Activated CD4-positive, alpha-beta T cell treated with anti-CD3 and anti-CD28 coated beads for 48 hours (primary cell): ENCODE measurements around the gene TXK.

Source experiments
- DNase-seq: peaks from one replicate; pipeline ENCODE4 v3.0.0-alpha.2; 2020

Gene TXK

DNA sequence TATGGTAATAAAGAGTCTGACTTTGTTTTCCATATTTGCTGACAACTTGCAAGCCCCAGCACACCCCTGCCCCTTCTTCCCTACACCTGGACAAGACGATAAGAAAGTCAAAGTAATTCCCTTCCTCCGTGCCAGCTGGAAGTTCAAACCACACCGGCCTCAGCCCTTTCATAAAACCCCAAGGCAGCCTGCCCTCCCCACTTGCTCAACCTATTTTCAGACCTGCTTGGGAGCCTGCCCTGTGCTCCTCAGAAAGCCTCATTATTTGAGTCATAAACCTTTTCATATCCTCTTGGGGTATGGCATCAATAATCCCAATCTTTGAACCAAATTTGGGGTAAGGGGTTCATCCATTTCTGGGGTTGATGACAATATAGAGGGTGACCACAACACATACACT, 88.0 kb downstream of the TXK start:
- DNase-seq = peak; percentile 19

DNA sequence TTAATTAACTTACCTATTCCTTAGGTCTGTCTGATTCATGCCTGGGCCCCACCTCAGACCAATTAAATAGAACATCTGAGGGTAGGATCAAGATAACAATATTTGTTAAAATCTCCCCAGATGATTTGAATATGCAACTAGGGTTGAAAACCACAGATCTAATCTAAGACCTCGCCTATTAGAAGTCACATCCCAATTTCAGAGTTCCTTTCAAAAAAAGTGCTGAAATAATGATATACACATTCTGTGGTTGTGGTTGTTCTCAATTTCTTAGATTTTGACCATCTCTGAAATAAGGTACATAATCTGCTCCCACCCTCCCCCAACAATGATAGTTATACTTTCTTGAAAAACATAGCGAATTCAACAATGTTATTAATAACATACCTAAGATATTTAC, 89.8 kb downstream of the TXK start:
- no peak for DNase-seq

- DNase-seq = no peak
These were observed 90.5 kb downstream of the TXK start for GRCh38 chr4:48043504-48043903.

- DNase-seq = no peak
These were observed 91.0 kb downstream of the TXK start for GRCh38 chr4:48042979-48043461.

DNA sequence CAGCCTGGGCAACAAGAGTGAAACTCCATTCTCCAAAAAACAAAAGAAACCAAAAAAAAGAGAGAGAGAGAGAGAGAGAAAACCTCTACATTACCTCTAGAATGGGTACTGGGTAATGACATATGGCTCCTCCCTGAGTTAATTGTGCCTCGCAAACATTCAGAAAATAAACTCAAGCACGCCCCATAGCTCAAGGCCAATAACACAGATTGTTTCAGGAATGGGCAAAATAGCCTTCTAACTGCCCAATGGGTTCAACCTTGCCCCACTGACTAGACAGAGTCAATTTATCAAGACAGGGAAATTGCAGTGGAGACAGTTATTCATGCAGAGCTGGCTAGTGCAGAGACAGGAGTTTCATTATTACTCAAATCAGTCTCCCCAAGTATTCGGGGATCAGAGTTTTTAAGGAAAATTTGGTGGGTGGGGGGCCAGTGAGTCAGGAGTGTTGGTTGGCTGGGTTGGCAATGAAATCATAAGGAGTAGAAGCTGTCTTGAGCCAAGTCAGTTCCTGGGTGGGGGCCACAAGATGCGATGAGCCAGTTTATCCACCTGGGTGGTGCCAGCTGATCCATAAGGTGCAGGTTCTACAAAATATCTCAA, 92.4 kb downstream of the TXK start:
- DNase-seq = peak; percentile 58

DNA sequence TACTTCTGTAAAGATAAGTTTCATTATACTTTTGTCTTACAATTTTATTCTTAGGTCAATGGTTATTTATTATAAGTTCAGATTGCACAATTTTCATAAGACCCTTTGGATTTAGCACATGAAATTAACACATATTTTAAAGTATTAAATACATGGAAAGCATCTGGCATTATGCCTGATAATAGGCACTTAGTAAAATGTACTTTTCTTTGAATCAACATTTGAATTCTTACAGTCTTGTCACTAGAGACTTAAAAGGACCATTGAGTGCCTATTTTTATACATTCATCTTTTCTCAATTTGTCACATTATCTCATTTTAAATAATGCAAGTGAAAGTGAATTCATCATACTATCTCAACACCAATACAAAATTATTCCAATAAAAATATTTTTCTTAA, 94.5 kb downstream of the TXK start:
- DNase-seq = no peak

GRCh38 chr4:48038666-48039065, 95.4 kb downstream of the TXK start:
- no peak for DNase-seq

DNA sequence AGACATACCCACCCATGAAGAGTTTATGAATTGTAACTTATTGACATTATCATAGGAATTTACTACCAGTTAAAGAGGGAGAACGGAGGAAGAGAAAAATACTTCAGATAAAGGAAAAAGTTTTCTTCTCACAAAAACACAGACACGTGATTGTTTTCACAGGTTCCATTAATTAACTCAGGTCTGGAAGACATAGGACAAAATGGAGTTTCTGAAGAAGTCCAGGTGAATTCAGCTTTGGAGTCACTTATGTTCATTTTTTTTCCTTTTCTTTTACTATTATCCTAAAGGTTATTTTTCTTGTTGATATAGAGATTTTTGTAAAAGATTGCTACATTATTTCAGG, 97.0 kb downstream of the TXK start:
- DNase-seq = no peak

GRCh38 chr4:48035952-48036351, 98.1 kb downstream of the TXK start:
- DNase-seq = no peak

DNA sequence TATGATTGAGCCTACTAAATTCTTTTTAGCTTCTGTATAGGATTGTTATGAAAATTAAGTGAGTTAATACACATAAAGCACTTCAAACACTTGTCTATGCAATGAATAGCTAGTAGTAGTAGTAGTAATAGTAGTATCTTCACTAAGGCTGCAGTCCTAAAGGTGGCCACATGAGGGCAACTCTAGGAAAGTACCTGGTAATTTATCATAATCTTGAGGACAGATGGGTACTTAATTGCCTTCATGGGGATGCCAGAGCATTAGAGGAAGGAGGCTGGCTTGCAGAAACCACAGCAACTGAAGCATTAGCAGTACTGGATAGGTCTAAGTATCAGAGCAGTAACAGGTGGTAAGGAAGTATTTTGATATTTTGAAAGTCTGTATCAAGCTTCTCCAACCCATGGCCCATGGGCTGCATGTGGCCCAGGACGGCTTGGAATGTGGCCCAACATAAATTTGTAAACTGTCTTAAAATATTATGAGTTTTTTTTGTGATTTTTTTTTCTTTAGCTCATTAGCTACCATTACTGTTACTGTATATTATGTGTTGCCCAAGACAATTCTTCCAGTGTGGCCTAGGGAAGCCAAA, 100.1 kb downstream of the TXK start:
- peak; percentile 77 for DNase-seq

DNA sequence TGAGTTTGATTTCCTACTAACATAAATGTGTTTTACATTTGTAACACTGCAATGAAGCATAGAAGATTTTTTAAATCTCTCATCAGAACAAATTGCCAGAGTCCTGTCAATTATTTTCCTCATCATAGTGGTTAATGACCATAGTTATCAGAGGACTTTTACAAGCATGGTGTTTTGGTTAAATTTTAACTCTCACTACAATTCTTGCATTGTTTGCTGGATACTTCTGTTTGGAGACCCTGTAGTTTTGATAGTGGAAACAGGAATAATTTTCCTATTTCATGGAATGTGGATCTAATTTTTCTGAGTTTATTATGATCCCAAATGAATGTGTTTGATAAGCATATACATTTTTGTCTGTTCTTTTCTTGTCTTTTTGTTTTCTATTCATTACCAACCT, 100.6 kb downstream of the TXK start:
- DNase-seq = no peak

DNA sequence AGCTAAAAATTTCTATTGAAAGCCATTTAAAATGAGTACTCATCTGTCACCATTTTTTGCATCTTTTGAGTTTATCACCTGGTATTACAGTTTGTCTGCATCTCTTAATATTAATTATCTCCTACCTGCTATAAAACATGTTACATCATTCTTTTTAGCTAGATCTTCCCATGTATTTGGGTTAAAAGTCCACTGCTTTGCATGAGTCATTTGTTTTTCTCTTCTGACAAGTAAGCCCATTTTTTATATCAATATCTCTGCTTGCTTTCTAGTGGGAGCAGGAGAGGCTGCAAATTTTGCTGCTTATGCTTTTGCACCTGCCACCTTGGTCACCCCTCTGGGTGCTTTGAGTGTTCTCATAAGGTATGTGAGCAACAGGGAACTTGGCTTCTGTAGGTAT, 101.3 kb downstream of the TXK start:
- no peak for DNase-seq

GRCh38 chr4:48031802-48032525, 102.1 kb downstream of the TXK start:
- no peak for DNase-seq

GRCh38 chr4:48030470-48030869, 103.6 kb downstream of the TXK start:
- no peak for DNase-seq

GRCh38 chr4:48028696-48029095, 105.4 kb downstream of the TXK start:
- no peak for DNase-seq

GRCh38 chr4:48027653-48028052, 106.4 kb downstream of the TXK start:
- DNase-seq = no peak

DNA sequence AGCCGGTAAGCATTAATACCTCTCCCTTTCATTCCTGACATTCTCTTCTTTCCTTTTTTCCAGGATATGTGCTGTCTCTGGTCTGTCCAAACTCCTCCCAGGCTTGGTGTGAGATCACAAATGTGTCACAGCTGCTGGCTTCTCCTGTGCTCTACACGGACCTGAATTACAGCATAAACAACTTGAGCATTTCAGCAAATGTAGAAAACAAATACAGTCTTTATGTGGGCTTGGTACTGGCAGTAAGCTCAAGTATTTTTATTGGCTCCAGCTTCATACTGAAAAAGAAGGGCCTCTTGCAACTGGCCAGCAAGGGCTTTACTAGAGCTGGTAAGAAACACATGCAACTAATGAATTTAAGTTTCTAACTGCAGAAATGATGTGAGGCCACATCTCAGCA, 109.0 kb downstream of the TXK start:
- DNase-seq = no peak

DNA sequence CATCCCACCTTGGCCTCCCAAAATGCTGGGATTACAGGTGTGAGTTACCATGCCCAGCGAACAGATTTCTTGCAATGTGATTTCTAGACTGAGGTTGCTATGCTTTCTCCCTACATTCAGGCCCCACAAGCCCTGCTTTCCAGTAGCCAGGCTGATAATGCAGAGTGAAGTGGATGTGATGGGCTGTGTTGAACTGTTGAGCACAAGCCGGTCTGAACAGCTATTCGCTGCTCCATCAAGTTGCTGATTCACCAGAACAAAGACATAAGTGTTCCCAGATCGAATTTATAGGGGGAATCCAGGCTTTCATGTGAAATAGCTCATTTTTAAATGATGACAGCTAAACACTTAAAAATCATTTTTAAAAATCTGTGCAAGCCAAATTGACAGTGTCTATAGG, 109.5 kb downstream of the TXK start:
- DNase-seq = no peak

- DNase-seq = no peak
These were observed 111.8 kb downstream of the TXK start for GRCh38 chr4:48022192-48022799.

GRCh38 chr4:48021100-48021499, 113.0 kb downstream of the TXK start:
- DNase-seq = no peak

DNA sequence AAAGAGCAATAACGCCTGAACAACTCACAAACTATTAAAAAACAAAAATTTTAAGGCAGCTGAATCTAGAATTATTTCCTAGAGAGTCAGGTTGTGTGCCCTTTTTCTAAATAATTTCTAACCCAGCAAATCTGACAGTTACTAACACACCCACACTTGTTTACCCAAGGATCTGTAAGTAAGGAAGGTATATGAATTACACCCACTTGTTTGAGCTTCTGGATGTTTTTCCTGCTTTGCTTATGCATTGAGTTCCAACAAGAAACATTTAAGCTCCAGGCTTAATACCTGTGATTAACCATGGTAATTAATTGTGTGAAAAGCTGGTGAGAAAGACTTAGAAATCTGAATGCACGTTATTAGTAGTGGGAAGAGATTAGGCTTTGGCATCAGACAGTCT, 115.9 kb downstream of the TXK start:
- DNase-seq = no peak

GRCh38 chr4:48017108-48017571, 116.9 kb downstream of the TXK start:
- DNase-seq = peak; percentile 73
